Mesodermal cell (in vitro differentiated cells): ENCODE results near the gene NPPC.

Source experiments
- H3K27ac ChIP-seq: 2 replicates; pipeline ENCODE4 v1.7.0; 2013; ENCODE audit warnings: mild to moderate bottlenecking, low read depth, low read length, moderate library complexity; ENCODE audit not compliant: severe bottlenecking
- H3K36me3 ChIP-seq: 2 replicates; pipeline ENCODE4 v1.7.1; 2013; ENCODE audit warnings: mild to moderate bottlenecking, low read length, moderate library complexity; ENCODE audit not compliant: control insufficient read depth, insufficient read depth
- H3K4me1 ChIP-seq: one replicate; pipeline ENCODE4 v1.7.1; 2013; ENCODE audit warnings: mild to moderate bottlenecking, low read length; ENCODE audit not compliant: insufficient read depth, control insufficient read depth, poor library complexity, severe bottlenecking
- H3K4me3 ChIP-seq: 2 replicates; pipeline ENCODE4 v1.7.0; 2013; ENCODE audit warnings: low read length, control low read depth, mild to moderate bottlenecking; ENCODE audit not compliant: insufficient read depth, poor library complexity, severe bottlenecking; ENCODE audit errors: extremely low read depth
- H3K9me3 ChIP-seq: 2 replicates; pipeline ENCODE4 v1.7.1; 2013; ENCODE audit warnings: mild to moderate bottlenecking, low read length, moderate library complexity; ENCODE audit not compliant: control insufficient read depth
- WGBS, 2 experiments: methylation state at CpG; one replicate each; pipeline ENCODE4 v1.1.5; 2013; ENCODE audit warnings: missing lambda C conversion rate in 2 of 2; ENCODE audit not compliant: insufficient coverage in 2 of 2; 5-methylcytosine and 5-hydroxymethylcytosine counted together

NPPC gene

DNA sequence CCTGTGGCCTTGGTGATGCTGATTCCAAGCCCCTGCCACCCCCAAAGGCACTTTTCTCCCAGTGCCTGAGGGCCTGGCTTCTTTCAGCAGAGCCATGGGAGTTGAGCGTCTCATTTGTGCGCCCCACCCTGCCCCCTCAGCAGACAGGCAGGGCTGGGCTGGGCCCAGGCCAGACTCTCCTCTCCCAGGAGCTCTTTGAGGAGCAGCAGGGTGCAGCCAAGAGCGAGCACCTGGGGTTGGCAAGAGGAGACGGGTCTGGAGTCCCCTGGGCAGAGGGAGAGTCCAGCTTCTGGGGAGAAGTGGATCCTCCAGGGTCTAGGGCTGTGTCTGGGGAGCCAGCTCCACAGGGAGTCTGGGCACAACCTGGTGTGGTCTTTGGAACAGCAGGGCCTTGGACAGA lies 21.2 kb downstream of the NPPC start:
- H3K9me3 ChIP-seq, result no peaks in the 10 kb centered on the region
- WGBS, 2 experiments, result 88 to 89% methylated on average over 4 of the region's 4 CpGs
- H3K4me1 ChIP-seq, result peaks cover 3% of the 10 kb centered on the region
- H3K4me3 ChIP-seq, result no peak overlapping the region
- H3K27ac ChIP-seq, result no peak overlapping the region
- H3K36me3 ChIP-seq, result no peaks in the 10 kb centered on the region

DNA sequence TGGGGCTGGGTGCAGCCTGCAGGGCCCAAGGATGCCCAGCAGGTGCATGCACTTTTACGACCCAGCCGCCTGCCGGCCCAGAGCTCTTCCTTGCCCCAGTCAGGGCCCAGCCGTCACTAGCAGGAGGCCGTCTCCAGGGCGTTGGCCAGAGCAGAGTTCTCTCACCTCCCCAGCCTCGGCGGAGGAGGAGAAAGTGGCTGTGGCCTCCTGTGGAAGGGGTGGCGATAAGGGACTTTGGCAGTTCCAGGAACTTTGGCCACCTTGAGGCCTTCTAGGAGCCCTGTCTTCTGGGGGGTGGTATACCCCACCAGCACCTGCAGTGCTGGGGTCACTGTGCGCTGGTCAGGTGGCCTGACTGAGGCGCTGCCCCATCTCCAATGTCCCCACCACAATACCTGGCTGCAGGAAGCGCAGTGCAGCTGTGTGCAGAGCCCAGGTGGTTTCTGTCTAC lies 22.0 kb downstream of the NPPC start:
- Histone ChIP-seq H3K4me3 (no peak overlapping the region), H3K4me1 (peaks cover 3% of the 10 kb centered on the region), H3K36me3 (no peaks in the 10 kb centered on the region), H3K27ac (no peak overlapping the region), H3K9me3 (no peaks in the 10 kb centered on the region)
- WGBS, 2 experiments, result 87 to 88% methylated on average over 11 of the region's 12 CpGs

DNA sequence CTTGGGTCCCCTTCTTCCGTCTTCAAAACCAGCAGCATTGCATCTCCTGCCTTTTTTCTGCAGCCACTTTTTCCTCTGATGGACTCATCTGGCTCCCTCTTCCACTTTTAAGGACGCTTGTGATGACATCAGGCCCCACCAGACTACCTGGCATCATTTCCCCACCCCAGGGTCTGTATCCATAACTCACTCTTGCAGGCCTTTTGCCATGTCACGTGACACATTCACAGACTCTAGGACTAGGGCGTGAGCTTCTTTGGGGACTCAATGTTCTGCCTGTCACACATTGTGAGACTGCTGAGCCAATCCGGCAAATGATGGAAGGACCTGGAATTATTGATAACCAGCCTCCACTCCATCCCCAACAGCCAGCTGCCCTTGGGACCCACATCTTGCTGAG lies 23.6 kb downstream of the NPPC start:
- 88 to 89% methylated on average over 4 to 5 of the region's 5 CpGs for WGBS, 2 experiments
- Histone ChIP-seq H3K36me3 (no peaks in the 10 kb centered on the region), H3K27ac (no peak overlapping the region), H3K4me3 (no peak overlapping the region), H3K9me3 (no peaks in the 10 kb centered on the region), H3K4me1 (peaks cover 3% of the 10 kb centered on the region)

DNA sequence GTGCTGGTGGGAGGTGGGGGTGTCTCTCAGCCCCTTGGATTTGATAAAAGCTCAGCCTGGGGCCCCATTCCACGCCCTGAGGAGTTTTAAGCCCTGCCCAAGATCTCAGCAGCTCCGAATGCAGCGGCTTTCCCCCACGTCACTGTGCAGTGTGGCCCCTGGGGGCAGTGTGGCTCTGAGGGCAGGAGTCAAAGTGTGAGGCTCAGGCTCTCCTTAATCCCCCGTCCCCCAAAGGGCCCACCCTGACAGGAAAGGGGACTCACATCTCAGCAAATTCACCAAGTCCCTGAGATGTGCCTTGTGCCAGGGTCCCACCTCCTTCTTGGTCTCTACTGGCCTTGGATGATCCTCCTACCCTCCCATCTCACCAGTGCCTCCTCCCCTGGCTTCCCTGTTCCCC lies 25.2 kb downstream of the NPPC start:
- Histone ChIP-seq H3K4me3 (no peak overlapping the region), H3K9me3 (no peaks in the 10 kb centered on the region), H3K27ac (no peak overlapping the region), H3K4me1 (peaks cover 2% of the 10 kb centered on the region), H3K36me3 (no peaks in the 10 kb centered on the region)
- 52 to 66% methylated on average over 4 to 5 of the region's 5 CpGs for WGBS, 2 experiments

DNA sequence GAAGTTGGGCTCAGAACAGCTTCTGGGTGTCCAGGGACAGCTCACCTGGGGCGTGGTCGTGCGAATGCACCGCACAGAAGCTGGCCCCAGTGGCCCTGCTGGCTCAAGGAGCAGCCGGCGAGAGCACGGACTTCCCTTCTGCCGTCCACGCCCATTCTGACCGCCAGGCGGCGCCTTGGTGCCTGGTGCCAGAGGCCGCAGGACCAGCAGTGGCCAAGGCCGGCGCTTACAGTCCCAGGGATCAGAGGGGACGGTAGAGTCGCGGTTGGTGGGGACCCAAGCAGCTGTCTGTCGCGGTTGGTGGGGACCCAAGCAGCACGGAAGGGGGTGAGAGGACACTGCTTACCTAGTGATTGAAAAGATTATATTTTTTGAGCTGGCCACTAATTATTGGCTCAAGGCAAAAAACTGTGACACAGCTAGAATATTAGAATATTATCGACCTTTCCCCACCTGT lies 25.7 kb downstream of the NPPC start:
- no peak overlapping the region for H3K4me3 ChIP-seq
- WGBS, 2 experiments, result 4 to 5% methylated on average over 14 to 17 of the region's 22 CpGs
- no peaks in the 10 kb centered on the region for H3K4me1 ChIP-seq
- no peak overlapping the region for H3K27ac ChIP-seq
- H3K36me3 ChIP-seq, result no peaks in the 10 kb centered on the region
- H3K9me3 ChIP-seq, result no peaks in the 10 kb centered on the region

DNA sequence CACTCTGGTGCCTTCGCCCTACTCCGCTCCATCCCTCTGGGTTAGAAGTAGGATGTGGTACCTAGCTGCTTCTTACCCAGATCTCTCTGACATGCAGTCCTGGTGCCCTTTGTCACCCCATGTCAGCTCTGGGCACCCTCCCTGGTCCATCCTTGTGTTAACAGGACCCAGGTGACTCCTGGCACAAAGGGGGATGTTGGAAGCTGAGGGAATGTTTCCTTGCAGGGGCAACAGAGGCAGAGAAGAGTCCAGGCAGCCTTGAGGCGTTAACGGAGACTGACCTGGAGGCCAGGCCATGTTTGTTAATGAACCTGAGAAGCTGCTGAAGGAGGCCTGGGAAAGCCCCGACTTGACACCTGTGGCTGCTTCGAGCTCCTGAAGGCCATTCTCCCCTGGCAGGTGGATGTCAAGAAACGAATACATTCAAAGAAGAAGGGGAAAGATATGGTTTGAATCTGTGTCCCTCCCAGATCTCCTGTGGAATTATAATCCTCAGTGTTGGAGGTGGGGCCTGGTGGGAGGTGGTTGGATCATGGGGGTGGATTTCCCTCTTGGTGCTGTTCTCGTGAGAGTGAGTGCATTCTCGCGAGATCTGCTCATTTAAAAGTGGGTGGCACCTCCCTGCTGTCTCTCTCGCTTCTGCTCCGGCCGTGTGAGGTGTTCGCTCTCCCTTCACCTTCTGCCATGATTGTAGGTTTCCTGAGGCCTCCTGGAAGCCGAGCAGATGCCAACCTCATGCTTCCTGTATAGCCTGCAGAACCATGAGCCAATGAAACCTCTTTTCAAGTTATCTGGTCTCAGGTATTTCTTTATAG lies 31.4 kb downstream of the NPPC start:
- H3K4me1 ChIP-seq, result no peaks in the 10 kb centered on the region
- H3K27ac ChIP-seq, result no peak overlapping the region
- WGBS, 2 experiments, result 79 to 93% methylated on average over 11 to 14 of the region's 15 CpGs
- H3K36me3 ChIP-seq, result no peaks in the 10 kb centered on the region
- no peak overlapping the region for H3K4me3 ChIP-seq
- H3K9me3 ChIP-seq, result no peaks in the 10 kb centered on the region

DNA sequence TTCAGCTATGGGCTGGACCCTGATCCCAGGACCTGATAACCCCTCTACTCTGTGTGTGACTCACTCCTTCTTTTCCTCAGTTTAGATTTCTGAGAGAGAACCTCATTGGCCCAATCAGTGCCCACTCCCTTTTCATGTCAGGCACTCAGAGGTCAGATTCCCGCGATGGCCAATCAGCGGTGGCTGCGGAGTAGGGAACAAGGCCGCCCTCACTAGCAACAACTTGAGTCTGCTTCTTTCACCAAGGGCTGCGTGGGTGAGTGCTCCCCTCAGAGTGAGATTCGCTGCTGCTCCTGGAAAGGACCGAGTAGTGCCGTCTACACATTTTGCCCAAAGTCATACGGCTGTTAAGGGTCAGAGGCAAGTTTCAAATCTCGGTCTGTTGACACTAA lies 34.7 kb downstream of the NPPC start:
- no peak overlapping the region for H3K4me3 ChIP-seq

DNA sequence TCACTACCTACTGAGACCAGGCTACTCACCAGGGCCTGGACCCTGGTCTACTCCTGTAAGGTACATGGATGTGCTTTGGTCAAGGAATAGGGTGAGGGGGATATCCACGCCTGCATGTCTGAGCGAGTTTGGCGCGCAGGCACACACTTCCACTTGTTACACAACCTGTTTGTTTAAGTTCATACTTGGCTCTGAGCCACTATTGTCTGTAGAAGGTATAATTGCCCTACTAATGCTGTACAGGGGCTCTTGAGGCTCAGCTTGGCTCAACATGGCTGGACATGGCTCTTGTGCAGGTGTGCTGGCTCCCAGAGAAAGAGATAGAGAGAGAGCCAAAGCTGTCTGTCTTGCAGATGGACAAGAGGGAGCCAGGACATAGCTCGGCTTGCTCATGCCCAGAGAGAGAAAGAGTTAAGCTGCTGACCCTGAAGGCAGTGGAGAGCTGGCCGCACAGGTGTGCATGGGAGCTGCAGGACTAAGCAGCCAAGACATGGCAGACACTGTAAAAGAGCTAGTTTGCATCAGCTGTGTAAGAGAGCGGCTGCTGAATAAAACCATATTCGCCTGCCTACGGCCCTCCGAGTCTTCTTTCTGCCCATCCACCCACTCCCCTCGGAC lies 35.2 kb downstream of the NPPC start:
- no peaks in the 10 kb centered on the region for H3K9me3 ChIP-seq
- no peaks in the 10 kb centered on the region for H3K36me3 ChIP-seq
- H3K4me1 ChIP-seq, result no peaks in the 10 kb centered on the region
- H3K4me3 ChIP-seq, result no peak overlapping the region
- no peak overlapping the region for H3K27ac ChIP-seq
- 93 to 99% methylated on average over 7 to 9 of the region's 11 CpGs for WGBS, 2 experiments

More for the DNA sequence above, 34.7 kb downstream of the NPPC start:
- Histone ChIP-seq H3K36me3 (no peaks in the 10 kb centered on the region), H3K9me3 (no peaks in the 10 kb centered on the region), H3K27ac (no peak overlapping the region), H3K4me1 (no peaks in the 10 kb centered on the region)
- WGBS, 2 experiments, result 83% methylated on average over 11 of the region's 11 CpGs

DNA sequence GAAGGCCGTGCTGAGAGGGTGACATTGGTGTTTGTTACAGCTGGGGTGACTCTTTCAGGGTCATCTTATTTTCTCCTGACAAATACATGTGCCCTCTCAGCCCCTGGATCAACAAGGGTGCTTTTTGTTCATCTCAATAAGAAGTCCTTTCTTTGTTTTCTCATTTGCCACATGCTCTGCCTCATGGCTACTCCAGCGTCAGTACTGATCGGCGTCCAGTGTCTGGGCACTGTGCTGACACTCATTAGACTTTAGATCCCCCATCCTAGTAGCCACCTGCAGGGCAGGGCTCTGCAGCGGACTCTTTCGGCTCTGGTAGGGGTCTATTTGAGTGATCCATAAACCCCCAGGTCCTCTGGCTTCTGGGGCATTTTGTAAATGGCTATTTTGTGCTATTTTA lies 38.4 kb downstream of the NPPC start:
- Histone ChIP-seq H3K27ac (no peak overlapping the region), H3K36me3 (no peaks in the 10 kb centered on the region), H3K4me3 (no peak overlapping the region), H3K9me3 (no peaks in the 10 kb centered on the region), H3K4me1 (no peaks in the 10 kb centered on the region)
- 95 to 100% methylated on average over 1 to 5 of the region's 6 CpGs for WGBS, 2 experiments

DNA sequence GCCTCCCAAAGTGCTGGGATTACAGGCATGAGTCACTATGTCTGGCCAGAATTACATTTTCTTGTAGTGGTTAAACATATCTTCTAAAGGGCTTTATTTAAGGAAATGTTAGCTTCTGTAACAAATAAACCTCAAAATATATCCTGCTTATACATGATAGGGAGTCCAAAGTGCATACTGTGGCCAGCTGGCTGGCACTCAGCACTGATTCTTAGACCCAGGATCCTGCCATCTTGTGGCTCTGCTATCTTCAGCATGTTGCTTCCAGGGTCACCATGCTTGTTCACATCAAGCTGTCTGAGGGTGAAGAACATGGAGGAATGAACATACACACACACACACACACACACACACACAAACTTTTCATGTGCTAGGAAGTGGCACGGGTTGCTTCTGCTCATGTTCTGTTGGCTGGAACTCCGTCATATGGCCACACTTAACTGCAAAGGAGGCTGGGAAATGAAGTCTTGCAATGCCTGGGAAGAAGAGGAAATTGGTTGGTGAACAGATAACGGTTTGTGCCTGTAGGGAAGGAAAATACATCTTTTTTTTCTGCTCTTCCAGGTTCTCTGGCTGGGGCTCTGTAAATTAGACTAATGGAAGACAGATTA lies 40.0 kb downstream of the NPPC start:
- H3K4me3 ChIP-seq, result no peak overlapping the region
- no peaks in the 10 kb centered on the region for H3K4me1 ChIP-seq
- 86 to 90% methylated on average over 1 to 2 of the region's 3 CpGs for WGBS, 2 experiments
- no peaks in the 10 kb centered on the region for H3K9me3 ChIP-seq
- H3K36me3 ChIP-seq, result no peaks in the 10 kb centered on the region
- H3K27ac ChIP-seq, result no peak overlapping the region
